ENCODE results near the gene SYMPK. TPM values are rescaled to one million over a fixed set of nuclear protein-coding genes. Genes with fewer than 3 reads are reported as not detected.
A peak's percentile ranks its signal among the peaks of the same experiment; 100 is the strongest.

SYMPK gene
- total RNA-seq, 3 donors from 2014 or later: 61.1 to 67.4 (median 65.9) TPM

DNA sequence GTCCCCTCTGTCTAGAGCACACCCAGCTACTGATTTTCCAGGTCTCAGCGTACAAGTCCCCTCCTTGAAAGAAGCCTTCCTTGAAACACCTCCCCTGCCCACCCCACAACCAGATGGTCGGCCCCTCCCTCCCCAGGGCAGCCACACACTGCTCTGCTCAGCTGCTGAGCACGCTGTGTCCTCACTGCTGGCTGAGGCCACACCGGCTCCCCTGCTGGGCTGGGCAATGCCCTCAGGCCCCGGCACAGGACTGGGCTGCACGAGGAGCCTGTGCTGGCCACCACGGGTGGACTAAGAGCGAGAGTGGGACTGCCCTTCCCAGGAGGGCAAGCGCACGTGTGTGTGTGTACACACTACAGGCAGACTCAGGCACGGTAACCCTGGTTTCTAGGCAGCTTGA lies 36.0 kb downstream of the SYMPK start:
- intact Hi-C loops (cut with DNase I, micrococcal nuclease): no loop called here
- Histone ChIP-seq H3K4me3 (no peak overlapping the region), H3K9me3 (no peaks in the 10 kb centered on the region), H3K4me1 (ENCODE audit: low read depth) (no peaks in the 10 kb centered on the region), H3K36me3 (ENCODE audit: low read depth) (peaks cover 5% of the 10 kb centered on the region)
- TF ChIP-seq, protein P1, sequence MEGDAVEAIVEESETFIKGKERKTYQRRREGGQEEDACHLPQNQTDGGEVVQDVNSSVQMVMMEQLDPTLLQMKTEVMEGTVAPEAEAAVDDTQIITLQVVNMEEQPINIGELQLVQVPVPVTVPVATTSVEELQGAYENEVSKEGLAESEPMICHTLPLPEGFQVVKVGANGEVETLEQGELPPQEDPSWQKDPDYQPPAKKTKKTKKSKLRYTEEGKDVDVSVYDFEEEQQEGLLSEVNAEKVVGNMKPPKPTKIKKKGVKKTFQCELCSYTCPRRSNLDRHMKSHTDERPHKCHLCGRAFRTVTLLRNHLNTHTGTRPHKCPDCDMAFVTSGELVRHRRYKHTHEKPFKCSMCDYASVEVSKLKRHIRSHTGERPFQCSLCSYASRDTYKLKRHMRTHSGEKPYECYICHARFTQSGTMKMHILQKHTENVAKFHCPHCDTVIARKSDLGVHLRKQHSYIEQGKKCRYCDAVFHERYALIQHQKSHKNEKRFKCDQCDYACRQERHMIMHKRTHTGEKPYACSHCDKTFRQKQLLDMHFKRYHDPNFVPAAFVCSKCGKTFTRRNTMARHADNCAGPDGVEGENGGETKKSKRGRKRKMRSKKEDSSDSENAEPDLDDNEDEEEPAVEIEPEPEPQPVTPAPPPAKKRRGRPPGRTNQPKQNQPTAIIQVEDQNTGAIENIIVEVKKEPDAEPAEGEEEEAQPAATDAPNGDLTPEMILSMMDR (IDR thresholded peaks at IDR 0.05): no peak
- no peak for DNase-seq
- ATAC-seq: no peak

DNA sequence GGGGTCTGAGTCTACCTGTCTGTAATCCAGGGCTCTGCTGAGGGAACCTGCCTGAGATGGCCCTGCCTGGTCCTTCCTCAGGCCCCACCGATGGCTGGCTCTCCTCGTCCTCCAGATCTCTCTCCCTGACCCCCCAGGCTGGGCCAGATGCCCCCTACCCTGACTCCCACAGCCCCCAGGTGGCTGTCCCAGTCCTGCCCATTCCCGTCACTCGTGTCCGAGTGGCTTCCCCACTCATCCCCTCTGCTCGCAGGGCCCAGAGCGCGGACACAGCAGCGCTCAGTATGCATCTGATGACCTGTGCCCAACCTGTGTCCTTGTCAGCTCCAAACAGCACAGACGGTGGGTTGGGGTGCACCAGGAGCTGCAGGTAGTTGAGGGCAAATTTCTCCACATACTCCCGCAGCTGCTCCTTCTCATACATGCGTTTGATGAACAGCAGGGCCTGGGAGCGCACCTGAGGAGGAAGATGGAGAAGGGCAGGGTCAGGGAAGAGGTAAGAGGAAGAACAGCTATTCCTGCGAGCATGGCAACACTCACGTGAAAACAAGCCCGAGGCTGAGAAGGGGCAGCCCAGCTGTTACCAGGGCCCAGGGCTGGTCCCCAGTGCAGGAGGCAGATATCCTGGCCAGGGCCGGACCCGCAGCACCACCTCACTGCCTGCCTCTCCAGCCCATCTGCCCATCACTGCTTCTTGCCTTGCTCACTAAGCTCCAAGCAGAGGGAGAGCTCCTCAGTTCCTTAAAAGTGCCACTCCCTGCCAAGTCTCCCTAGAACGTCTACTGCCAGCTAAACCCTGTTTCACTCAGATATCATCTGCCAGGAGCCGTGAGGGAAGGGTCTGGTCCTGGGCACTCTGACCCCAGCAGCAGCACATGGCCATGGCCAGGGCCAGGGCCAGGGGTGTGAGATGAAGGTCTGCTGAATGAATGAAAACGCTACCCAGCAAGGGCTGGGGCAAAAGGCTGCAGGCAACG lies 36.7 kb downstream of the SYMPK start:
- intact Hi-C loops (cut with DNase I, micrococcal nuclease): no loop called here

GRCh38 chr19:45825263-45825605 lies 37.7 kb downstream of the SYMPK start:
- DNase-seq: no peak
- Histone ChIP-seq H3K4me1 (ENCODE audit: low read depth) (no peaks in the 10 kb centered on the region), H3K36me3 (ENCODE audit: low read depth) (peaks cover 5% of the 10 kb centered on the region), H3K4me3 (no peak overlapping the region), H3K9me3 (no peaks in the 10 kb centered on the region)
- intact Hi-C loops (cut with DNase I, micrococcal nuclease): no loop called here
- TF ChIP-seq, protein P1 (IDR thresholded peaks at IDR 0.05): no peak
- ATAC-seq: no peak

More for the DNA sequence above, 36.7 kb downstream of the SYMPK start:
- H3K36me3 ChIP-seq (ENCODE audit: low read depth): peaks cover 5% of the 10 kb centered on the region
- DNase-seq (no peak), ATAC-seq (no peak)
- no peaks in the 10 kb centered on the region for H3K4me1 ChIP-seq (ENCODE audit: low read depth)
- H3K4me3 ChIP-seq: no peak overlapping the region
- no peaks in the 10 kb centered on the region for H3K9me3 ChIP-seq
- TF ChIP-seq, protein P1 (IDR thresholded peaks at IDR 0.05): no peak

- no peaks in the 10 kb centered on the region for H3K9me3 ChIP-seq
- TF ChIP-seq, protein P1 (IDR thresholded peaks at IDR 0.05): no peak
- peaks cover 1% of the 10 kb centered on the region for H3K36me3 ChIP-seq (ENCODE audit: low read depth)
- intact Hi-C loops (cut with DNase I, micrococcal nuclease): no loop called here
- H3K4me3 ChIP-seq: no peak overlapping the region
- ATAC-seq (no peak), DNase-seq (no peak)
- H3K4me1 ChIP-seq (ENCODE audit: low read depth): no peaks in the 10 kb centered on the region
Observed at GRCh38 chr19:45824531-45825262, 38.2 kb downstream of the SYMPK start.

GRCh38 chr19:45824041-45824471 lies 38.9 kb downstream of the SYMPK start:
- peak in 2 of 3 donors; percentile 45 to 63 for DNase-seq
- TF ChIP-seq, protein P1 (IDR thresholded peaks at IDR 0.05): no peak
- no peaks in the 10 kb centered on the region for H3K4me1 ChIP-seq (ENCODE audit: low read depth)
- H3K9me3 ChIP-seq: no peaks in the 10 kb centered on the region
- intact Hi-C loops (cut with DNase I, micrococcal nuclease): no loop called here
- H3K4me3 ChIP-seq: no peak overlapping the region
- no peaks in the 10 kb centered on the region for H3K36me3 ChIP-seq (ENCODE audit: low read depth)
- peak; percentile 53 for ATAC-seq

Data from mucosa of descending colon (tissue), 3 donors.